Right renal cortex interstitium (tissue), 3 donors: Measurements from ENCODE around the gene CTNNA3. TPM values are rescaled to one million over a fixed set of nuclear protein-coding genes. Genes with fewer than 3 reads are reported as not detected.
"Not testable (repeated sequence)": the region's sequence is repeated elsewhere in the genome, so short reads cannot be mapped to it uniquely, and the experiment has no call there.

Experiments
- DNase-seq, 3 donors: peaks; one replicate each; pipeline ENCODE4 v3.0.0-alpha.2; 2013; ENCODE audit warnings: low read depth in 3 of 3, low spot score in 2 of 3
- polyA plus RNA-seq, 3 donors: library from polyadenylated mRNA; unstranded; fragments of 120-200 nt; gene quantifications; one replicate each; pipeline ENCODE4 v1.2.1, GENCODE V29; 2013; ENCODE audit not compliant: insufficient read length in 3 of 3

Gene CTNNA3
- polyA plus RNA-seq, 3 donors = 4.0 to 6.3 (median 4.8) TPM

DNA sequence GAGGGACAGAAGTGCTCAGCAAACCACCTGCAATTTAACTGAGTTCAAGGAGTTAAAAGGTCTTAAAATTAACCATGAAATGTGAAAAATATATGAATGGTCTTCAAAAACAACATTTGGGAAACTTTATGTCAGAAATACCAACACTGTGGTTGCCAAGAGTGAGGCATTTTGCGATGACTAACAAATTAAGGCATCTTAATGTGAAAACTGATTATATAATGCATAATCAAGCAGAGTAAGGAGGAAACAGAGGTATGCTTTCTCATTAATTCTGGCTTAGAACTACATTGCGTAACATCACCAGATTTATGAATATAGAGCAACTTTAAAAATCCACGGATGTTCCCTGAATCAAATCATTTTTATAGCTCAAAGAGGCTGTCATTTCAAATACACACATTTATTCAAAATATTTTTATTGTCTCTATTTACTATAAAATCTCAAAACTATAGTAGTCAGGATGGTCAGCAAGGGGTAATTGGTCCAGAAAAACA lies 434.6 kb downstream of the CTNNA3 start:
- no peak for DNase-seq

DNA sequence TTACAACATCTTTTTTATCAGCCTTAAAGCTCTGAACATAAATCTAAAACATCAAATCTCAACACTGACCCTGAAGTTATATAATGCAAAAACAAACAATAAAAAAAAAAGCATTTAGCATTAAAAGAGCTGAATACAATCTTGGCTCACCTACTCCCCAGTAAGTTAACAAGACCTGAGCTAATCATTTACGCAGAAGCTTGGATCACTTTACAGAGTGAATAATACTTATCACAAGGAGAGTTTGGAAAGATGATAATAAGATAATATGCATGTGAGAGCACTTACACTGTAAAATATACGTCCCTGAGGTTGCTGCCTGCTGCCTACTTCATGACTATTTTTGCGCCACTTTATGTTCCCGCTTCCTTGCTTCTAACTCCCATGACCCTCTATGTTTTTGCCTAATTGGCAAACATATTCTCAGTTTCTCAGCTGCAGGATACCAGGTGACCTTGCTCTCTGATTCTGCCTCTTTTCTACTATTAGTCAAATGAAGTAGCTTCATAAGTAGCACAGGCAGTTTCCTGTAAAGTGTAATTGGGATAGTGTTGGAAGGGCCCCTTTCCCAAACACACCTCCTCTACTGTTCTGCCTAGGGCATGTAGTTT lies 436.6 kb downstream of the CTNNA3 start:
- DNase-seq = no peak

DNA sequence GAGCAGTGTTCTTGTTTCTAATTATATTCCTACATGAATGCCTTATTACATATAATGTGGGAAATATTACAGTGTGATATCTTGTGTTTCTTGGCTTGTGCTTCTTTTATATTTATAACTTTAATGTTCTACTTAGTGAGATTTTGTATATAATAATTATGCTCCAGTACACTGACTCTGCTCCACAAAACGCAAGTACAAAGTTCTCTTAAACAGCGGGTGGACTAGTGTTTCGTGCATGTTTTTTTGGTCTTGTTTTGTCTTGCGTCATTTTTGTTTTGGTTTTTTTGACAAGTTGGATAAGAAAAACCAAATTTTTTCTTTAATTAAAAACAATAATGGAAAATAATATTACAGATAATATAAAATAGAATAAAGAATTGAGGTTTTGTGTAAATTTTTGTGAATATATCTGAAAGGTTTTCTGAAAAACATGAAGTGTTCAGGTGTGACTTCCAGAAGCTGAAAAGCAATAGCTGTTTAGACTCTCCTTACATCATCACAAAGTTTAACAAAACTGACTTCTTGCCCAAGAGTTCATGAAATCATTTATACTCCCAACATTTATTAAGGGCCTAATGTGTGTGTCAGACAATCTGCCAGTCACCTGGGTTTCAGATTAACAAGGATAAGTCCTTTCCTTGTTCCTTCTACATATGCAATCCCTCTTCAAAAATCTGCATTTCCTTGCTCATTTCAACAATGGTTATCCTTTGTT lies 438.4 kb downstream of the CTNNA3 start:
- DNase-seq = no peak

- DNase-seq = no peak
Measured at GRCh38 chr10:67257018-67257417, 439.0 kb downstream of the CTNNA3 start.

- DNase-seq = no peak
Measured at GRCh38 chr10:67250686-67251085, 445.3 kb downstream of the CTNNA3 start.

- DNase-seq = no peak
Measured at GRCh38 chr10:67246066-67246555, 449.9 kb downstream of the CTNNA3 start.

DNA sequence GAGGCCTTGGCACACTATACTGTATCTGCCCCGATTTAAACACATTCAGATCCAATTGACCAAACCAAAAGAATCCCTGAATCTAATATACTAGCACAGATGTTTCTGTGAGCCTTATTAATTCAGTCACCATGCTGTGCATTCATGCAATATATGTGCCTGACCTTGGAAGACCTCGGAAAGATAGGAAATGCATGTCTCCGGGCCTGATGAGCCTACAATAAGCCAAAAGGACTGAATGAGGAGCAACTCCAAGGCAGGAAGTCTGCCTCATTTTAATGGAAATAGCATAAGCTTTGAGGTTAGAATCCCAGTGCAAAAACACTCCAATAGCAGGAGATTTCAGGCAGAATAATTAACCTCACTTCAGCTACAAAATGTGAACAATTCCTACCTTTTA lies 453.5 kb downstream of the CTNNA3 start:
- DNase-seq = no peak

- no peak for DNase-seq
Measured at GRCh38 chr10:67241451-67241850, 454.5 kb downstream of the CTNNA3 start.

DNA sequence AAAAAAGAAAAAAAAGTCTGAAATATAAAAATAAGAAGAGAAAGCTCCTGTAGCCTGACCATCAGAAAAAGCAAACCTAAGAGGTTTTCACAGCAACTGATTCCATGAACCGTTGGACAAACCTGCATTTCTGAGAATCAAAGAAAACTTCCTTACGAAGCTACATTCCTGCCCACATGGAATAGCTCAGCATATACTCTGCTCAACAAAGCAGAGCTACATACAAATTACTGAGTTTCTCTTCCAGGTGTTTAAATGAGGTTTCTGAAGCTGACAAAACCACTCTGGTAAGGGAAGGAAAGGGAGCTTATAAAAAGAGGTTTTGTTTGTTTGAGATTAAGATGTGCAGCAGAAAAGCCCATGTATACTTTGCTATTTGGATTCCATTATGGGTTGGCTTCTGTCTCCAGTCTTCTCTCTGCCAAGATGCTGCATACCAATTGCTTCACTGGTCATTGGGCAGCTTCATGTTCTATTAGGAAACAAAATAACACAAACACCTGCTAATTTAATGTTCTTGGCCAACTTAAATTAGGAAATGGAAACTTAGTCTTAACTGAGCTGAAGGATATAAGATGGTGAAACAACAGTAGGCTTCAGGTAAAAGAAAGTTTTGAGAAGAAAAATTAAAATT lies 456.0 kb downstream of the CTNNA3 start:
- DNase-seq = no peak

DNA sequence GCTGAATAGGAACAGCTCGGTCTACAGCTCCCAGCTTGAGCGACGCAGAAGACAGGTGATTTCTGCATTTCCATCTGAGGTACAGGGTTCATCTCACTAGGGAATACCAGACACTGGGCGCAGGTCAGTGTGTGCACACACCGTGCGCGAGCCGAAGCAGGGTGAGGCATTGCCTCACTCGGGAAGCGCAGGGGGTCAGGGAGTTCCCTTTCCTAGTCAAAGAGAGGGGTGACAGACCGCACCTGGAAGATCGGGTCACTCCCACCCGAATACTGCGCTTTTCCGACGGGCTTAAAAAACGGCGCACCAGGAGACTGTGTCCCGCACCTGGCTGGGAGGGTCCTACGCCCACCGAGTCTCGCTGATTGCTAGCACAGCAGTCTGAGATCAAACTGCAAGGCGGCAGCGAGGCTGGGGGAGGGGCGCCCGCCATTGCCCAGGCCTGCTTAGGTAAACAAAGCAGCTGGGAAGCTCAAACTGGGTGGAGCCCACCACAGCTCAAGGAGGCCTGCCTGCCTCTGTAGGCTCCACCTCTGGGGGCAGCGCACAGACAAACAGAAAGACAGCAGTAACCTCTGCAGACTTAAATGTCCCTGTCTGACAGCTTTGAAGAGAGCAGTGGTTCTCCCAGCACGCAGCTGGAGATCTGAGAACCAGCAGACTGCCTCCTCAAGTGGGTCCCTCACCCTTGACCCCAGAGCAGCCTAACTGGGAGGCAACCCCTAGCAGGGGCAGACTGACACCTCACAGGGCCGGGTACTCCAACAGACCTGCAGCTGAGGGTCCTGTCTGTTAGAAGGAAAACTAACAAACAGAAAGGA lies 465.1 kb downstream of the CTNNA3 start:
- not testable (repeated sequence) for DNase-seq

- no peak for DNase-seq
Measured at GRCh38 chr10:67225226-67225625, 470.8 kb downstream of the CTNNA3 start.

- DNase-seq = no peak
Measured at GRCh38 chr10:67224553-67224952, 471.4 kb downstream of the CTNNA3 start.

GRCh38 chr10:67222934-67223333 lies 473.1 kb downstream of the CTNNA3 start:
- no peak for DNase-seq

DNA sequence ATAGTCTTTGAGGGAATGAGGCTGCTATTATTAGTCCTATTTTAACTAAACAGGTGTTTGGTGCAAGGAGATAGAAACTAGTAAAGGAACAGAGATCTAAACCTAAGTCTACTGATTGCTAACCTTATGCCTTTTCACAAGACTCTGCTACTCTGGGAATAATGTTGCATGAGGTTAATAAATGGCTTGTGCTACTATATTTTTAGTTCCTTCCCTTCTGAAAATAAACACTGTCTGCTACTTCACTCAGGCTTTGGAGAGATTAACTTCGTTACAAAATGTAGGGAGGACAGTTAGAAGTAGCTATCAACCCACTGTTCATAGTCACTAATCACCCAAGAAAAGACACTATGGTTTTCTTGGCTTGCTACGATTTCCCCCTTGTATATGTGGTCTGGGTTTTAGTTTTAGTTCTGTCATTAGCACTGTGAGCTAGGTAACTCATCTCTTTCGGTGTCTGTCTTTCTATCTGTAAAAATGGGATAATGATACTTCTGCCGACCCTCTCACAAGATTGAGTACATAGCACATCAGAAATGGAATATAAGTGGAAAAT lies 474.0 kb downstream of the CTNNA3 start:
- DNase-seq = no peak

GRCh38 chr10:67211680-67212079 lies 484.3 kb downstream of the CTNNA3 start:
- DNase-seq = no peak

- not testable (repeated sequence) for DNase-seq
Measured at GRCh38 chr10:67207923-67208322, 488.1 kb downstream of the CTNNA3 start.

DNA sequence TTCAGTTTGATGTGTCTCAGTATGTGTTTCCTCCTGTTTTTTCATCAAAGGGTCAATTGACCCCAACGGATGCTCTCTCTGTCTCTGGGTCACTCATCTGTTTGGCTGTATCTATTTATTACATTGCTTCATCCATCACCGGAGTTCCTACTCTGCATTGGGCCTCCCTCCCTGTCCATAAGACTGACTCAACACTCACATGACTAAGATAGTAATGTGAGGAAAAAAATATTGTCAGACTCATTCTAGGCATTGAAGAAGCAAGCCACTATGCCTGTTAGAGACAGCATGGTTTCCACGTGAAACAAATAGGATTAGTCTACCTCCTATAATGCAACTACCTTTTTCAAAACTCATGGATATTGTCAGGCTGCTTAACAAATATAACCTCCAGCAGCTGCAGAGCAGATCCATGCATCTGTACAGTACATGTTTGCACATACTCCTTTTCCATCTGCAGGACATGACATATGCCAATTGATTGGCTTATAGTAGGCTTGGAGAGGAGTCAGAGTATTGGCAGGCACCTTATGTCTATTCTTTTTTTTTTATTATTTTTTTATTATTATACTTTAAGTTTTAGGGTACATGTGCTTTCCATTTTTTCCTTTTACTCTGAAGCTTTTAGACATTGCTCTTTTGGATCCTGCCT lies 495.0 kb downstream of the CTNNA3 start:
- DNase-seq = no peak

DNA sequence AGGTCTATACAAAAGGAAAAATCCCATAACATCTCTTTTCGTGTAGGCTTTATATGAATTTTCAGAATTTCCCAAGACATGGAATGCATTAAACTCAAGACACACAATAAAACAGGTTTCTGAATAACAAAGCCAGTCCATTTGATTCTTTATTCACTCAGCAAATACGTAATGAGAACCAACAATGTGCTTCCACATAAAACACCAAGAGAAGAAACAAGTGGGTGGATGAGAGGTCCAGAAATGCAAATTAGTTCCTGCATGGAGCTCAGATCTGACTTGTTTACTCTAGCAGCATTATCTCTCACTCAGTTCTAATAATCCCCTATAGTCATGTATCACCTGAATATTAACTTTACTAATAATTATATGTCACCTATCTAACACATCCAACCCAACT lies 520.6 kb downstream of the CTNNA3 start:
- DNase-seq = no peak

DNA sequence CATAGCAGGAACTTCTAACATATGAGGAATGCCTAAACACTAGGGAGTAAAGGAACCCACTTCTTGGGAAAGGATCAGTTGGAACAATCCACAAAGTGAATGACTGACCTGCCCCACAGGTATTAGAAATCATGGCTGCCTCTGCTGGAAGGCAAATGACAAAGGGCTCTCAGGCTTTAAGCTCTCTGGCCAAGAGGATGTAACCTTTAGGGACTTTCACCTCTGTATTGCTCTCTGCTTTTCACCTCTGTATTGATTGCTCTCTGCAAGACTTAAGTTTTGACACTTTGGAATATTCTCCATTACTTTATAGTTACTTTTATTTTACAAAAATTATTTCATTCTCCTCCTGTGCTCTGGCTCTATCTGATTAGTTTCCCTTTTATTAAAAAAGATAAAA lies 522.2 kb downstream of the CTNNA3 start:
- no peak for DNase-seq

GRCh38 chr10:67171970-67172369 lies 524.0 kb downstream of the CTNNA3 start:
- DNase-seq = no peak
